HG03175 (cell line): ENCODE data around the gene CACNA1H.
"Not testable (repeated sequence)": the region's sequence is repeated elsewhere in the genome, so short reads cannot be mapped to it uniquely, and the experiment has no call there.

Experiments
- ATAC-seq: cut with Tn5 transposase; IDR thresholded peaks from one replicate; pipeline ENCODE4 v1.9.1; 2021; ENCODE audit warnings: mild to moderate bottlenecking, moderate library complexity; ENCODE audit not compliant: unreplicated experiment

The CACNA1H gene

GRCh38 chr16:1262210-1262845 lies 109.4 kb downstream of the CACNA1H start:
- ATAC-seq, result no peak

- no peak for ATAC-seq
Observed at GRCh38 chr16:1262846-1263221, 109.9 kb downstream of the CACNA1H start.

- no peak for ATAC-seq
Observed at GRCh38 chr16:1263591-1264344, 110.9 kb downstream of the CACNA1H start.

- no peak for ATAC-seq
Observed at GRCh38 chr16:1264345-1265089, 111.6 kb downstream of the CACNA1H start.

- ATAC-seq, result no peak
Observed at GRCh38 chr16:1265090-1265630, 112.3 kb downstream of the CACNA1H start.

- ATAC-seq, result no peak
Observed at GRCh38 chr16:1265826-1266225, 112.9 kb downstream of the CACNA1H start.

- not testable (repeated sequence) for ATAC-seq
Observed at GRCh38 chr16:1269418-1269817, 116.5 kb downstream of the CACNA1H start.

- no peak for ATAC-seq
Observed at GRCh38 chr16:1271380-1271723, 118.4 kb downstream of the CACNA1H start.
